Mammary epithelial cell (primary cell): Measurements from ENCODE around the gene ATRNL1.

Source experiments
- CTCF ChIP-seq, 2 donors: IDR thresholded peaks in 1 of 2; conservative IDR thresholded peaks in 1 of 2; 2 replicates each; pipeline ENCODE4 v1.5.1; 2011 to 2012; ENCODE audit warnings: inconsistent platforms in 2 of 2, low read length in 2 of 2, mild to moderate bottlenecking in 2 of 2, control low read depth in 1 of 2, low read depth in 1 of 2; ENCODE audit not compliant: insufficient read depth in 1 of 2; ENCODE audit errors: extremely low read depth in 1 of 2
- EZH2 ChIP-seq: IDR thresholded peaks from 2 replicates; pipeline ENCODE4 v1.6.1; 2012; ENCODE audit warnings: low read length, inconsistent platforms, borderline replicate concordance

- TF ChIP-seq CTCF (conservative IDR thresholded peaks at IDR 0.05 in 1 of 2, IDR thresholded peaks at IDR 0.05 in 1 of 2; ENCODE audit: extremely low read depth in 1 of 2, insufficient read depth in 1 of 2, low read depth in 1 of 2, low read length in 2 of 2) (no peak), EZH2 (no peak)
These were observed 74.6 kb downstream of the ATRNL1 start for GRCh38 chr10:115167751-115168150.
